Thoracic aorta (tissue), 2 donors: Measurements from ENCODE around the gene ENTREP3. TPM values are rescaled to one million over a fixed set of nuclear protein-coding genes. Genes with fewer than 3 reads are reported as not detected.

Source experiments
- ATAC-seq: fragments of 150-250 bp; one replicate; pipeline ENCODE4 v1.8.0; 2017; ENCODE audit warnings: low read depth; ENCODE audit not compliant: insufficient number of reproducible peaks, low FRiP score
- DNase-seq: peaks from one replicate; pipeline ENCODE4 v3.0.0-alpha.2; 2020; ENCODE audit warnings: low spot score
- H3K27ac ChIP-seq, 2 donors: fragments of 200-600 bp; sonication (generic); 1 replicate in 1 of 2; 2 replicates in 1 of 2; pipeline ENCODE4 v1.5.1; 2016; ENCODE audit warnings: mild to moderate bottlenecking in 2 of 2, moderate library complexity in 2 of 2
- H3K27me3 ChIP-seq: fragments of 200-600 bp; sonication (generic); replicated peaks from 2 replicates; pipeline ENCODE4 v1.6.0; 2016; ENCODE audit warnings: mild to moderate bottlenecking; ENCODE audit not compliant: insufficient read depth
- H3K36me3 ChIP-seq: fragments of 200-600 bp; sonication (generic); one replicate; pipeline ENCODE4 v1.5.1; 2016
- H3K4me1 ChIP-seq, 2 donors: fragments of 200-600 bp; sonication (generic); 1 replicate in 1 of 2; 2 replicates in 1 of 2; pipeline versions ENCODE4 v1.5.1 to v1.6.0; 2016; ENCODE audit warnings: low read depth in 2 of 2, mild to moderate bottlenecking in 1 of 2; ENCODE audit not compliant: control insufficient read depth in 1 of 2
- H3K4me3 ChIP-seq: fragments of 200-600 bp; sonication (generic); 2 replicates; pipeline ENCODE4 v1.5.1; 2016; ENCODE audit warnings: mild to moderate bottlenecking
- H3K9me3 ChIP-seq: fragments of 200-600 bp; sonication (generic); 2 replicates; pipeline ENCODE4 v1.5.1; 2016
- CTCF ChIP-seq: fragments of 200-600 bp; sonication (generic); IDR thresholded peaks from one replicate; pipeline ENCODE4 v1.5.1; 2019; ENCODE audit warnings: antibody characterized with exemption
- total RNA-seq, 2 donors: library from RNA; depleted of rRNA; stranded (reverse); fragments of >200 nt; gene quantifications; one replicate each; pipeline versions ENCODE4 v1.1.0 to v1.2.3, GENCODE V29; 2016

Gene ENTREP3
- total RNA-seq, 2 donors from 2014 or later: 14.7 to 16.1 TPM

- ATAC-seq: peak; percentile 78
- peaks cover 18 to 36% of the 10 kb centered on the region in 2 donors for H3K4me1 ChIP-seq
Observed at GRCh38 chr1:155208541-155209311, 46.6 kb downstream of the ENTREP3 start, which contains the start of gene MTX1. TSS of gene MTX1 (plus strand) at chr1:155208695. CDS start at chr1:155208805, 110 bp downstream.

GRCh38 chr1:155207806-155208540, 47.3 kb downstream of the ENTREP3 start, which contains the start of gene THBS3:
TSS of gene THBS3 (minus strand) at chr1:155207897. CDS start at chr1:155207876, 21 bp downstream.
- TF ChIP-seq CTCF: no peak
- no peaks in the 10 kb centered on the region for H3K9me3 ChIP-seq
- H3K36me3 ChIP-seq: no peaks in the 10 kb centered on the region
- DNase-seq (no peak), ATAC-seq (peak; percentile 29)
- H3K27ac ChIP-seq: peak within 1 kb of the TSS; percentile 97 to 100
- H3K4me1 ChIP-seq: peaks cover 18 to 36% of the 10 kb centered on the region in 2 donors
- H3K27me3 ChIP-seq: no peaks in the 10 kb centered on the region
- H3K4me3 ChIP-seq: peak within 1 kb of the TSS; percentile 89

More at GRCh38 chr1:155208541-155209311, 46.6 kb downstream of the ENTREP3 start, which contains the start of gene MTX1:
- Histone ChIP-seq H3K9me3 (no peaks in the 10 kb centered on the region), H3K4me3 (peak within 1 kb of the TSS; percentile 89), H3K36me3 (no peaks in the 10 kb centered on the region), H3K27me3 (no peaks in the 10 kb centered on the region), H3K27ac (peak within 1 kb of the TSS; percentile 97 to 100)
- no peak for TF ChIP-seq CTCF
- peak; percentile 78 for DNase-seq

GRCh38 chr1:155206891-155207805, 48.1 kb downstream of the ENTREP3 start:
- peak; percentile 79 for TF ChIP-seq CTCF
- H3K27me3 ChIP-seq: no peaks in the 10 kb centered on the region
- H3K4me1 ChIP-seq: peaks cover 18 to 36% of the 10 kb centered on the region in 2 donors
- peak; percentile 73 for DNase-seq
- no peaks in the 10 kb centered on the region for H3K36me3 ChIP-seq
- no peak for ATAC-seq
- peak overlapping the region; percentile 89 for H3K4me3 ChIP-seq
- H3K9me3 ChIP-seq: no peaks in the 10 kb centered on the region
- H3K27ac ChIP-seq: peak overlapping the region; percentile 97 to 100

- Histone ChIP-seq H3K27me3 (no peaks in the 10 kb centered on the region), H3K4me3 (no peak overlapping the region), H3K36me3 (no peaks in the 10 kb centered on the region), H3K4me1 (peaks cover 18 to 36% of the 10 kb centered on the region in 2 donors), H3K9me3 (no peaks in the 10 kb centered on the region), H3K27ac (peak overlapping the region; percentile 97 to 100)
- TF ChIP-seq CTCF: no peak
- no peak for ATAC-seq
- DNase-seq: no peak
Observed at GRCh38 chr1:155205969-155206593, 49.2 kb downstream of the ENTREP3 start.
